GM12891 (cell line): ENCODE measurements around the gene ARG1.

Experiments
- POLR2A ChIP-seq: IDR thresholded peaks from 2 replicates; pipeline ENCODE4 v1.6.1; 2011; ENCODE audit warnings: low read depth, low read length, control low read depth
- POLR2AphosphoS5 ChIP-seq: IDR thresholded peaks from 2 replicates; pipeline ENCODE4 v1.6.1; 2011; ENCODE audit warnings: low read depth, low read length, control low read depth
- POU2F2 ChIP-seq: IDR thresholded peaks from 2 replicates; pipeline ENCODE4 v1.6.1; 2011; ENCODE audit warnings: low read depth, mild to moderate bottlenecking, control low read depth, low read length, moderate library complexity
- SPI1 ChIP-seq: IDR thresholded peaks from 2 replicates; pipeline ENCODE4 v1.6.1; 2011; ENCODE audit warnings: low read depth, low read length, control low read depth
- TAF1 ChIP-seq: IDR thresholded peaks from 2 replicates; pipeline ENCODE4 v1.6.1; 2011; ENCODE audit warnings: low read depth, low read length, control low read depth

DNA sequence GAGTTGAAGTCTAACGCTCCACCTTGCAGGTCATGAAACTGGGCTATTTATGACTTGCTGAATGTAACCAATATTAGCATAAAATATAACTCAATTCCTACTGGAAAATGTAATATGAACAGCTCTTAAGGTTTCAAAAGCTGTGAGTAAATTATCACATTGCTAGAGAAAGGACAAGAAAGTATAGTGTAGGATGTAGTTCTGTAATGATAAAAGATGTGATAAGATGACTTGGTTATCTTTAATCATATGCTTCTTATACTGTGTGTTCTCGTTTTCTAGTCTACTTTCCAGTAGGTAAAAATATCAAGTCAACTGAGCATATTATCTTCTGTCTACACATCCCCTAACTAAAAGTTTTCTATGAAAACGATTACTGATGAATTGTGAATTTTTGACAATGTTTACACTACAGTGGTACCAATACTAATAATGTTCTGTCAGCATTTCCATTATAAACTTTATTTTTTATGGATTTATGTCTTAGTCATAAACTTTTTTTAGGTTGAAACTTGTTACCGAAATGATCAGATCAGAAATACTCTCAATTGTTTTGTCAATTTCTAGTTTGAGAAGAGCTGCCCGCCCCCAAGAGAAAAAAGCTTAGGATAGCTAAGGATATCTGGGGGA, 40.4 kb downstream of the ARG1 start:
- TF ChIP-seq POLR2AphosphoS5 (no peak), POLR2A (no peak), TAF1 (no peak), POU2F2 (no peak), SPI1 (no peak)
